SK-N-SH treated with all-trans-retinoic acid at 6 μM for 48 hours (cell line): ENCODE measurements around the gene RNASEH2C.

Experiments used
- ATAC-seq: fragments of 200-7000 bp; cut with Tn5 transposase; 3 replicates; pipeline ENCODE4 v1.9.1; 2020; ENCODE audit warnings: mild to moderate bottlenecking, moderate library complexity
- ARNTL ChIP-seq: fragments of 450-650 bp; formaldehyde crosslinking; IDR thresholded peaks from 2 replicates; pipeline ENCODE4 v1.5.0; 2020; ENCODE audit warnings: low read depth, mild to moderate bottlenecking, moderate library complexity, borderline replicate concordance
- BACH2 ChIP-seq: fragments of 250-450 bp; sonication (Bioruptor Pico); IDR thresholded peaks from 2 replicates; pipeline ENCODE4 v1.9.0; 2021; ENCODE audit warnings: mild to moderate bottlenecking, borderline replicate concordance
- CSDC2 ChIP-seq: fragments of 250-450 bp; sonication (Bioruptor Pico); IDR thresholded peaks from 2 replicates; pipeline ENCODE4 v1.5.0; 2020; ENCODE audit warnings: mild to moderate bottlenecking, moderate library complexity
- CSRNP3 ChIP-seq: fragments of 250-450 bp; sonication (Bioruptor Pico); IDR thresholded peaks from 2 replicates; pipeline ENCODE4 v1.5.1; 2021; ENCODE audit warnings: mild to moderate bottlenecking, moderate library complexity
- ESRRG ChIP-seq: fragments of 250-450 bp; sonication (Bioruptor Pico); IDR thresholded peaks from 2 replicates; pipeline ENCODE4 v1.6.1; 2021; ENCODE audit warnings: mild to moderate bottlenecking
- GLIS3 ChIP-seq: fragments of 250-450 bp; sonication (Bioruptor Pico); IDR thresholded peaks from 2 replicates; pipeline ENCODE4 v1.5.0; 2020; ENCODE audit warnings: mild to moderate bottlenecking, moderate library complexity
- ISL1 ChIP-seq: fragments of 250-450 bp; sonication (Bioruptor Pico); IDR thresholded peaks from 2 replicates; pipeline ENCODE4 v2.1.2; 2022; ENCODE audit warnings: mild to moderate bottlenecking, moderate library complexity
- OSR1 ChIP-seq: fragments of 250-450 bp; sonication (Bioruptor Pico); IDR thresholded peaks from 2 replicates; pipeline ENCODE4 v1.8.0; 2022; ENCODE audit warnings: moderate library complexity, mild to moderate bottlenecking, inconsistent platforms
- PATZ1 ChIP-seq: fragments of 250-450 bp; sonication (Bioruptor Pico); IDR thresholded peaks from 2 replicates; pipeline ENCODE4 v1.8.0; 2020; ENCODE audit warnings: mild to moderate bottlenecking, moderate library complexity, borderline replicate concordance
- PPARA ChIP-seq: fragments of 250-450 bp; sonication (Bioruptor Pico); IDR thresholded peaks from 2 replicates; pipeline ENCODE4 v1.5.0; 2020; ENCODE audit warnings: mild to moderate bottlenecking, borderline replicate concordance
- RARB ChIP-seq: fragments of 250-450 bp; sonication (Bioruptor Pico); IDR thresholded peaks from 2 replicates; pipeline ENCODE4 v1.8.0; 2021; ENCODE audit warnings: mild to moderate bottlenecking, moderate library complexity
- TCF4 ChIP-seq: fragments of 250-450 bp; sonication (Bioruptor Pico); IDR thresholded peaks from 2 replicates; pipeline ENCODE4 v1.8.0; 2021; ENCODE audit warnings: mild to moderate bottlenecking, moderate library complexity, borderline replicate concordance
- TOX ChIP-seq: fragments of 250-450 bp; sonication (Bioruptor Pico); IDR thresholded peaks from 2 replicates; pipeline ENCODE4 v1.8.0; 2021; ENCODE audit warnings: mild to moderate bottlenecking, moderate library complexity, borderline replicate concordance
- TSHZ2 ChIP-seq: fragments of 250-450 bp; sonication (Bioruptor Pico); IDR thresholded peaks from 2 replicates; pipeline ENCODE4 v1.5.0; 2020; ENCODE audit warnings: mild to moderate bottlenecking, moderate library complexity
- ZC3H10 ChIP-seq: fragments of 250-450 bp; sonication (Bioruptor Pico); IDR thresholded peaks from 2 replicates; pipeline ENCODE4 v1.5.1; 2021; ENCODE audit warnings: mild to moderate bottlenecking, moderate library complexity
- ZFP3 ChIP-seq: fragments of 250-450 bp; sonication (Bioruptor Pico); IDR thresholded peaks from 2 replicates; pipeline ENCODE4 v1.5.0; 2020; ENCODE audit warnings: mild to moderate bottlenecking, moderate library complexity
- ZFP30 ChIP-seq: fragments of 450-650 bp; formaldehyde crosslinking; IDR thresholded peaks from 2 replicates; pipeline ENCODE4 v1.5.0; 2022; ENCODE audit warnings: mild to moderate bottlenecking, moderate library complexity
- ZNF565 ChIP-seq: fragments of 450-650 bp; formaldehyde crosslinking; conservative IDR thresholded peaks from 2 replicates; pipeline ENCODE4 v1.5.0; 2020; ENCODE audit warnings: low read depth, mild to moderate bottlenecking, moderate library complexity
- ZNF70 ChIP-seq: fragments of 450-650 bp; formaldehyde crosslinking; IDR thresholded peaks from 2 replicates; pipeline ENCODE4 v1.5.0; 2020; ENCODE audit warnings: mild to moderate bottlenecking, moderate library complexity
- ZNF8 ChIP-seq: fragments of 450-650 bp; formaldehyde crosslinking; IDR thresholded peaks from 2 replicates; pipeline ENCODE4 v1.5.0; 2020; ENCODE audit warnings: mild to moderate bottlenecking, moderate library complexity
- TF ChIP-seq, protein P1 (sequence below): fragments of 250-450 bp; sonication (Bioruptor Pico); IDR thresholded peaks from 2 replicates; pipeline ENCODE4 v1.5.1; 2020; ENCODE audit warnings: low read depth, mild to moderate bottlenecking, moderate library complexity
- TF ChIP-seq, protein P2 (sequence below): fragments of 250-450 bp; sonication (Bioruptor Pico); IDR thresholded peaks from 2 replicates; pipeline ENCODE4 v1.8.0; 2021; ENCODE audit warnings: low read depth, mild to moderate bottlenecking, moderate library complexity, borderline replicate concordance

Gene RNASEH2C

GRCh38 chr11:65739022-65739421, 18.4 kb upstream of the RNASEH2C start:
- ATAC-seq: no peak
- TF ChIP-seq TOX (CRISPR knock-in tag): no peak
- TF ChIP-seq PATZ1 (CRISPR knock-in tag): no peak
- no peak for TF ChIP-seq CSDC2 (CRISPR knock-in tag)
- no peak for TF ChIP-seq TSHZ2 (CRISPR knock-in tag)
- TF ChIP-seq GLIS3 (CRISPR knock-in tag): no peak
- TF ChIP-seq TCF4: no peak
- TF ChIP-seq ZNF8 (CRISPR knock-in tag): no peak
- TF ChIP-seq ISL1: no peak
- no peak for TF ChIP-seq ZFP30 (CRISPR knock-in tag)
- TF ChIP-seq ARNTL (CRISPR knock-in tag): no peak
- no peak for TF ChIP-seq CSRNP3 (CRISPR knock-in tag)
- TF ChIP-seq RARB (CRISPR knock-in tag): no peak
- no peak for TF ChIP-seq ZC3H10 (CRISPR knock-in tag)
- TF ChIP-seq OSR1 (CRISPR knock-in tag): no peak
- TF ChIP-seq, protein P1, sequence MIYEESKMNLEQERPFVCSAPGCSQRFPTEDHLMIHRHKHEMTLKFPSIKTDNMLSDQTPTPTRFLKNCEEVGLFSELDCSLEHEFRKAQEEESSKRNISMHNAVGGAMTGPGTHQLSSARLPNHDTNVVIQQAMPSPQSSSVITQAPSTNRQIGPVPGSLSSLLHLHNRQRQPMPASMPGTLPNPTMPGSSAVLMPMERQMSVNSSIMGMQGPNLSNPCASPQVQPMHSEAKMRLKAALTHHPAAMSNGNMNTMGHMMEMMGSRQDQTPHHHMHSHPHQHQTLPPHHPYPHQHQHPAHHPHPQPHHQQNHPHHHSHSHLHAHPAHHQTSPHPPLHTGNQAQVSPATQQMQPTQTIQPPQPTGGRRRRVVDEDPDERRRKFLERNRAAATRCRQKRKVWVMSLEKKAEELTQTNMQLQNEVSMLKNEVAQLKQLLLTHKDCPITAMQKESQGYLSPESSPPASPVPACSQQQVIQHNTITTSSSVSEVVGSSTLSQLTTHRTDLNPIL (CRISPR knock-in tag): no peak
- no peak for TF ChIP-seq ESRRG
- TF ChIP-seq ZNF70 (CRISPR knock-in tag): no peak
- TF ChIP-seq, protein P2, sequence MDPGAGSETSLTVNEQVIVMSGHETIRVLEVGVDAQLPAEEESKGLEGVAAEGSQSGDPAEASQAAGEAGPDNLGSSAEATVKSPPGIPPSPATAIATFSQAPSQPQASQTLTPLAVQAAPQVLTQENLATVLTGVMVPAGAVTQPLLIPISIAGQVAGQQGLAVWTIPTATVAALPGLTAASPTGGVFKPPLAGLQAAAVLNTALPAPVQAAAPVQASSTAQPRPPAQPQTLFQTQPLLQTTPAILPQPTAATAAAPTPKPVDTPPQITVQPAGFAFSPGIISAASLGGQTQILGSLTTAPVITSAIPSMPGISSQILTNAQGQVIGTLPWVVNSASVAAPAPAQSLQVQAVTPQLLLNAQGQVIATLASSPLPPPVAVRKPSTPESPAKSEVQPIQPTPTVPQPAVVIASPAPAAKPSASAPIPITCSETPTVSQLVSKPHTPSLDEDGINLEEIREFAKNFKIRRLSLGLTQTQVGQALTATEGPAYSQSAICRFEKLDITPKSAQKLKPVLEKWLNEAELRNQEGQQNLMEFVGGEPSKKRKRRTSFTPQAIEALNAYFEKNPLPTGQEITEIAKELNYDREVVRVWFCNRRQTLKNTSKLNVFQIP (CRISPR knock-in tag): no peak

- no peak for ATAC-seq
- TF ChIP-seq, protein P2 (CRISPR knock-in tag): no peak
- TF ChIP-seq CSDC2 (CRISPR knock-in tag) (no peak), TSHZ2 (CRISPR knock-in tag) (no peak), PATZ1 (CRISPR knock-in tag) (no peak), BACH2 (no peak), ISL1 (no peak), ZNF565 (CRISPR knock-in tag) (no peak), ZFP30 (CRISPR knock-in tag) (no peak), ZFP3 (CRISPR knock-in tag) (no peak), OSR1 (CRISPR knock-in tag) (no peak), PPARA (CRISPR knock-in tag) (no peak), TOX (CRISPR knock-in tag) (no peak), GLIS3 (CRISPR knock-in tag) (no peak), ZNF70 (CRISPR knock-in tag) (no peak)
- TF ChIP-seq, protein P1 (CRISPR knock-in tag): no peak
Measured at GRCh38 chr11:65736810-65737209, 16.2 kb upstream of the RNASEH2C start.
